EL (cell line): Measurements from ENCODE around the gene KCTD16.

Source experiments
- DNase-seq: peaks from one replicate; pipeline ENCODE4 v3.0.0-alpha.2; 2016

The KCTD16 gene

DNA sequence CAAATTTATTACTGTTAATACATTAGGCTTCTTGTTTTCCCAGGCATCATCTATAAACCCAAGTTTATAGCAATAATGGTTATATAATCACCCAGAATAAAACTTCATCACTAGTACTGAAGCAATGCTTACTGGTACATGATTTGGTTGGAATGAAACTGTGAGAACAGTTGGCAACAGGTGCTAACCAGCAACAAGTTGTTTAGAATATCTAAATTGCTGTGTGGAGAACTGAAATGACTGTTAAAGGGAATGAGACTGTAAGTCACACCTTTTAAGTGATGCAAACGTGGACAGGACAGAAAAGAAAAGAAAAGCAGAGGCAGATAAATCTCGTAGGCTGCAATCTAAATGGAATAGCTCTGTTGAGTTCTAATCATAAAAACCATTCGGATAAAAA is 2.7 kb upstream of the KCTD16 start:
- no peak for DNase-seq

DNA sequence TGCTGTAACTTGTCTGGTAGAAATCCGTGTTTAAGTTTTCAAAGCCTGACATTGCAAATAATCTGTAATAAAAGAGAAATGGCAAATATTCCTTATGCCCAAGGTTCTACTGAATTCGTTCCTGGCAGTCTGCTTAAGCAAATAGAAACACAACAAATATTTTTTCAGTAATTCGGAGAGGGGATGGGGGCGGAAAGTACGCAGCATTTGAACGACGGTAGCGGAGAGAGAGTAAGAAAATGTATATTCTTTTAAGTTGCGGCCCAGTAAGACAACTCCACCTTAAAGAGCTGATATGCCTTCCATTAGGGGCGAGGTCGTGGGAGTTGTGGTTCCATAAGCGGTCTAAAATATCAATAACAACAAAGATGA is 783 bp upstream of the KCTD16 start:
- no peak for DNase-seq

DNA sequence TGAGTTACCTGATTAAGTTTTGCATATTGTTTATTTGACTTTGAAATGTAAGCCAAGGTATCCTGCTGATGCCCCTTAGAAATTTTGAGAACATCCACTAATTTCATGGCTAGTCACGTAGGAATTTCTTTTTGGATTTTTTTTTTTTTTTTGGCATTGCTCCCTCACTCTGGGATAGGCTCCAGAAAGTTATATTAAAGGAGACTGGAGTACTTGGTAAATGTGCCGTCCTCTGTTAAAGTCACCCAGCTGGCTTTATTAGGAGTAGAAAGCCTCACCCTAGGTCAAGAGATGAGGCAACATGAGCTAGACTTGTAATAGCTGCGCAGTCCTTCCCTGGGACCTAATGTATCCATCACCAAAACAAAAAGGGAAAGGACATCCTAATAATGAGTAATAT is 3.1 kb downstream of the KCTD16 start:
- no peak for DNase-seq

DNA sequence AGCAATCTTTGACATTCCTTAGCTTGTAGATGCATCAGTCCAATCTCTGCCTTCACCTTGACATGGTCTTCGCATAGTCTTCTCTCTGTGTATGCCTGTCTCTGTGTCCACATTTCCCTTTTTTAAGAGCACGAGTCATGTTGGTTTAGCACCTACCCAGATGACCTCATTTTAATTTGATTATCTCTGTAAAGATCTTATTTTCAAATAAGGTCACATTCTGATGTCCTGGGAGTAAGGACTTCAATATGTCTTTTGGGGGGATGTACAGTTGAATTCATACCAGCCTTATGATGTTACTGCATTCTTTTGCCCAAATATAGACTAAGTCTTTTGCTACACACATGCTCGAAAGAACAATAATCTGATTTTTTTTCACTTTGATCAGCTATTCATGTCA is 6.9 kb downstream of the KCTD16 start:
- DNase-seq: peak; percentile 65

DNA sequence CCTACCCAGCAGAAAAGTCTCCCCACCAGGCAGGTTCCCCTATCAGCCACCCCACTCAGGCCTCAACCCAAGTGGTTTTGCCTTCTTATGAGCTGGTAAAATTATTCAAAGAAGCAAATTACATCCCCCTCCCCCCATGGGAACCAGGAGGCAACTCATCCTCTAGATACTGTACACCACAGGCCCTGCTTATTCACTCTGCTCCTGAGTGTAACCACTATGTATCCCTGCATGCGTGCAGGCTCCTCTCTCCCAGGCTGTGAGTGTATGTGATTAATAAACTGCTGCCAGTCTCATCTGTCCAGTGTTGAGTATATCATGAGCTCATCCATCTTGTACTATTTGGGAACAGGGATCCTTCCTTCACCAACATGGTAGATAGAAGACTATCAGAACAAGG is 8.6 kb downstream of the KCTD16 start:
- DNase-seq: no peak

DNA sequence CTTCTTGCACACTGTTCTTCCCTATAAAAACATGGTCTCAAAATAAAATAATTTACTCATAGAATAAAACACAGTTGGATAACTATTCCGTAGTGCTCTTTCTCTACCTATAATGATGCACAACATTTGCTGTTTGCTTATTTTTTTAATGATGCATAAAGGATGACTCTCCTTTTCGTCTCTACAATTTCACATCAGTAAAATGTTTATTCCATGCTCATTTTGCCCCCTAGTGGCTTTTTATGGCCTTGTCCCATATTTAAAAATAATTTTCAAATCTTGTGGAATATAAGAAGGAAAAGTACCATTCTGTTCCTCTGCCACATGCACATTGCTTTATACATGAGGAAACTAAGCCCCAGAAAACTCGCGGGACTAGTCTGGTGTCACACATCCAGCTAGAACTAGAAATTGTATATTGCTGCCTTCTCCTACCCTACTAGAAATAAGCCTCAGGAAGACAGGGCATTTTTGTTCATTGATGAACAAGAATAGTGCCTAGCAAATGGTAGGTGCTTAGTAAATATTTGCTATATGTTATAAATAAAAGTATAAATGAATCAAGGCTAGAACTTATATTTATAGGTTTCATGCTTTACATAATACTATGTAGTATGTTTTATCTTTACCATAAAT is 12.7 kb downstream of the KCTD16 start:
- peak; percentile 58 for DNase-seq

DNA sequence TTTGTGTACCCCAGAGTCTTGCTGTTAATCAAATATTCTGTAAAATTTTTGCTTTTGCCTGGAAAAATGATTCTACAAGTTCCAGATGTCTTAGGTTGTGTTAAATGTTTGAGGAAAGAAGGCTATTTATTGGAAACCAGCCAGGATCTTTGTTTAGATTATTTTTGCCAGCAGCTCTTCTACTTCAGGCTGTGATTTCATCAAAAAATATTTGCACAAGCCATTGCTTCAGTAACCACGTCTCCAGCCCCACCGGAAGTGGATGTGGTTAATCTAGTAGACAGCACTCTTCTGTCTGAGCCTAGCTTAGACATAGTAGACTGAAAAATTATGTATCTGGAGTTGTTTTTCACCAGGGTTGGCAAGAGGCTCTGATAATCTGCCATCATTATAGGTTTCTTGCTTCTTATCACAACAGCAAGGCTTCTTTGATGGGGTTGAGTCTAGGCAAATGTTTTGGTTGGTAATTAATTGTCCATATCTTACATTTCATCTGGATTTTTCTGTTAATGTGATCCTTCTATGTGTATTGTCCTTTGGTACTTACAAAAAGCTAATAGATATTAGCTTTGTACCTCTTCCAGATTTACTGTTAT is 17.1 kb downstream of the KCTD16 start:
- DNase-seq: peak; percentile 96

DNA sequence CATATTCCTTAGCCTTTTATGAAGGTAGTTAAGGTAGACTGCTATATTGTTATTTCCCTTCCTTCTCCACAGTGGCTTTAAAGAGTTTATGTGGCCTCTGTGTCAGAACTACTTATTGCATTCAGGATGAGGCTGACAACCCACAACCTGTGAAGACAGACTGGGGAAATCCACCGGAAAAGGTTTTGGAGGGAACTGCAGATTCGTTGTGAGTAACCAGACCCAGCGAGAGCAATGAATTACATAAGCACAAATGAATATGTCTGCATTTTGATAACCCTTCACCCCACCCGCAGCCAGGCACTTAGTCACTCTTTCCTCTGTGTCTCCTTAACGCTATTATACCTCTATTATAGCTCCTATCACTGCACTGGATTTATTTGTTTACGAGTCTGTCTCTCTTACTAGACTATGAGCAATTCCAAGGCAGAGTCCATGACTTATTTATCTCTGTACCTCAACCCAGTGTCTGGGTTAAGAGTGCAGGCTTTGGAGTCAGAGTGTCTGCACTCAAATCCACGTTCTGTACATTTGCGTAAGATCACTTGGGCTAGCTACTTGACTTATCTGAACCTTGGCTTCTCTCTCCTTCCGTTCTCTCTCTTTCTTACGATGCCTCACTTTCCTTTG is 19.2 kb downstream of the KCTD16 start:
- DNase-seq: peak; percentile 88

DNA sequence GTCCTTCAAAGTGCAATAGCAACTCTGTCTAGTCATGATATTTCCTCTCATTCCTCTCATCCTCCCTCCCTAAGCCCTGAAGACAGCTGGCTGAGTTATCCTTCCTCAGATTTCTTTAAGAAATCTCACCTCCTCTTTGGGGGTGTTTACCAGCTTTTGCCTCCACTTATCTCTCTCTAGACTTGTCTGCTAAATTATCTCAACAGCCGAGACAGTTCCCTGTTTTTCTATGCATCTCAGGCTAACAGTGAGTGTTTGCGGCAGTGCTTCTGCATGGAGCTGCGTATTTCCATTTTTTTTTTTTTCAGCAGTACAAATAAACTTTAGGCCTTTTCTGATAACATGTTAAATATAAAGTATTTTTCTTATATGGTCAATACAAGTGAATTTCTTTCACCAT is 20.9 kb downstream of the KCTD16 start:
- no peak for DNase-seq

DNA sequence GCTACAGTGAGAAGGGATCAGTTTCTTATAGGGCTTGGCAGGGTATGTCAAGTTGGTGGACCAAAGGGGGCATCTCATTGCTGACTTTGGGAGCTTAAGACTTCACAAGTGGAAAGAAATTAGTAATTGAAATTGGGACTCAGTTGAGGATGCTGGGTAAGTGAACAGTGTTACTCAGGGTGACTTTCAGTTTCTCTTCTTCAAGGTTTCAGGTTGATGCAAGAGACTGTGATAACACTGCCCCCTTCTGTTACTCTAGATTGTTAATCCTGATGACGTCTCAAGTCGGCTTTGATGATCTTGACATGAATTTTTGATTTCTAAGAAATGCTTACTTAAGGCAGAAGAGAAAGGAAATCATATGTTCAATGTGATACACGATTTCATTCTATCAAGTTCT is 21.3 kb downstream of the KCTD16 start:
- DNase-seq: peak; percentile 78

DNA sequence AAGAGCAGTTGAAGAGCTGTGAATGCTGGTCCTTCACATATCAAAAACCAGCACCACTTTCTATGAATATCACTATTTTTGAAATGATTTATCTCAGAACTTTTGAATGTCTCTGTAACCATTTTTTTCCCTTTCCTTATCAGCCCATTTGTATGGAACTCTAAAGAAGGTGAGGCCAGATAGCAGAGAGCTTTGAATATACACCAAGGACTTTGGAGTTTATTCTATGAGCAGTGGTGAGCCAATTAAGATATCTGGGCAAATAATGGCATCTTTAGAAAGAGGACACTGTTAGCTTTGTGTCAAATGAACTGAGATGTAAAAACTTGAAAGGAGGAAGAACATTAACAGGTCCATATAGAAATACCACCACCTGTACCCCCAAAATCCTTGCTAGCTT is 22.0 kb downstream of the KCTD16 start:
- DNase-seq: no peak

DNA sequence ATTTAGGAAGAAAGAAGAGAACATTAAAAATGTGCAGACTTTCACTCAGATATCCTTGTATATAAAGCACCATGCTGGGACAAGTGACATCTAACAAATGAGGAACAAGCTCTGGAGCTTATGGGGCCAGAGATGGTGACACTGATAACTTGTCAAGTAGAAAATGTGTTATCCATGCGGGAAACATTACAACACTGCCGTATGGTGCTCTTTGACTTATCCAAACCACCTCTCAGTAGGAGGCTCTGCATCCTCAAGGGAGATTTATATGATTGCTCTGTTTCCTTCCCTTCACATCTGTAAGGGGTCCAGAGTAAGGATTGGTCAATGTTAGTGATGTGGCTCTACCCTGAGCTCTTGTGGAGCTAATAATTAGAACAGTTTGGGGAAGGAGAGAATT is 23.5 kb downstream of the KCTD16 start:
- DNase-seq: no peak

DNA sequence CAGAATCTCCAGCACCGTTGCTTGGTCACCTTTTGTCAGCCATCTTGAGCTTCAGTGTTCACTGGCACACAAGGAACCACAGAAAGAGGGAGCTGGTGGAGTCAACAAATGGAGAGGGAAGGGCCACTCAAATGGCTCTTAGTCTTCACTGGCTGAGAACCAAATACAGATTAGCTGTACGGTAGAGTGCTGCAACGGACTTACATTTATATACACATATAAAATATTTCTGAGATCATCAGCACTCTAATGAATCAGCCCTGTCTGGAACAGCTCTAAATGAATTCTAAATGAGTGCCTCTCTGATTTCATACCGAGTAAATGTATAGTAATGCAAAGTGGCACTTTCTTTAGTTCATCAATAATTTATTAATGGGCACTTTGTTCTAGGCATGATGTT is 24.8 kb downstream of the KCTD16 start:
- no peak for DNase-seq

DNA sequence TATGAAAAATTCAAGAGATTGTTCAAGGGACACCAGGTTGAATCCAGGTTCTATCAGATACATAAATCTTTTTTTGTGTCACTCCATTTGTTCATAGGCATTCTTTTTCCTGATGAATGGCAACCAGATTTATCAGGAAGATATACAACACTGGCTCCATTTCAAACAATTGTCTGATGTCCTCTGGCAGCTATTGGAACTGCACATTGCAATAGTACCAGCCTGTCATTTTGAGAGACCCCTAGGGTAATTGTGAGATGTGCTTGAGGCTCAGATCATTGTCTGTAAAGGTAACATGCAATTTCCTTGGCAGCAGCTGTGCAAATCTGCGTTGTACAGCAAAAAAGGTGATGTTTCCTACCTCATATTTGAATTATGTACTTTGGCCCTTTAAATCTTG is 25.9 kb downstream of the KCTD16 start:
- DNase-seq: no peak

DNA sequence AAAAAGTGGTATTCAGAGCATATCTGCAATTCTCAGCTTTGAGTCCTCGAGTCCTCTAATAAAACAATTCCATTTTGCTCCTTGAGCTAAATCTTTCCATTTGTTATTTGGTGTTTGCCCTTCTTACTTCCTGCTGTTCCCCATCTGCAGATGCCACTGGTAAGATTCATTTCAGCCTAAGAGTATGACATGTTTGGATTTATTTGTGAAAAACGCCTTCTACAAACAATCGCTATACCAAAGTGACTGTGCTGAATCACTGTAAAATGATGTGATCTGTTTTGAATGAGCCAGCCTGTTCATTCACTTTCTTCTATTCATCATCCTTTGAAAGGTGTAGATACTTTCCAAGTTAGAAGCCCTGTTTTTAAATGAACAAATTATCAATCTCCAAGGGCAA is 27.7 kb downstream of the KCTD16 start:
- peak; percentile 50 for DNase-seq

DNA sequence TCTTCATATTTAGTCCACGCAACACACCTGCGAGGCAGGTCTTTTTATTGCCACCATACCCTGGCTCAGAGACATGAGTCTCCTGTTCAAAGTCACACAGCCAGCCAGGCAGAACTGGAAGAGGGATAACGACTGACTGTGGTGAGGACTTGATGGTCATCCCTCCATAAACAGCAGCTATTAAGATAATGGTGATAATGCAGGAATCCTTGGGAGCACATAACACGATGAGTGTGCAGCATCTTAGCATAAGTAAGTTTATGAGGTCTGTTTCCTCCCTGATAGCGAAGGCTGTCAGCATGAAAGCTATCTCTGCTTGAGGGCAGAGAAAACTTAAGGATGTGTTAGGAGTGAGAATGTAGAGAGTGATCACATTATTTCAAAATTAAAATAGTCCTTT is 30.9 kb downstream of the KCTD16 start:
- DNase-seq: no peak

DNA sequence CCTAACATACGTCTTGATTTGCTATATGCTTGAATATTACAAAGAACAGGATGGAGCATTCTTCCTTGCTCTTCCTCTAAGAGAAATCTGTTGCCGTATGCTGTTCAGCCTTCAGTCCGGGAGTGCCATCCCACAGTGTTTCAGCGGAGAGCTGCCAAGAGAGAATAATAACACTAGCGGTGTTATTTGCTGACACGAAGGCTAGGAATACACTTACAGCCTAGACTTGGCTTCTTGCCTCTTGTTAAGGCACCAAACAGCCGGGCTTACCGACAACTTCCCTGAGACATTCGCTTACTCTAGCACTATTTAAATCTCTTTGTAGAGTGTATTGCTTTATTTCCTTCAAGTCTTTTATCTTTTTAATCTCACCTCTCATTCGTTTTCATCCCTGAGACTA is 31.4 kb downstream of the KCTD16 start:
- DNase-seq: no peak

DNA sequence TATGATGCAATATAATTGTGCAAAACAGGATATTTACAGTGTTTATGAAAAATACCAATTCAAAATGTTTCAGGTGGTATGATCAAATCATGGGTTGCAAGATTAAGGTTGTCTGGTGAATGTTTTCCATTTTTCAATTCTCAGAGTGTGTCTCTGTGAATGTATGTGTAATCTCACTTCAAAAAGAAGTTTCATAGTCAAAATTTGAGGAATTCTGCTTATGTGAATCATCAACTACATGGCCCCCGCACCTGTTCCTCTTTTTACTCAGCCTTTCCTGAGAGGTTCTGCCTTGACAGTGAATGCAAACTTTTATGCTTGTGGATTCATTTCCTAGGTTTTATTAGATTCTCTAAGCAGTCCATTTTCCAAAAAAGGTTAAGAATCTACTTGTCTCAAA is 32.1 kb downstream of the KCTD16 start:
- no peak for DNase-seq

DNA sequence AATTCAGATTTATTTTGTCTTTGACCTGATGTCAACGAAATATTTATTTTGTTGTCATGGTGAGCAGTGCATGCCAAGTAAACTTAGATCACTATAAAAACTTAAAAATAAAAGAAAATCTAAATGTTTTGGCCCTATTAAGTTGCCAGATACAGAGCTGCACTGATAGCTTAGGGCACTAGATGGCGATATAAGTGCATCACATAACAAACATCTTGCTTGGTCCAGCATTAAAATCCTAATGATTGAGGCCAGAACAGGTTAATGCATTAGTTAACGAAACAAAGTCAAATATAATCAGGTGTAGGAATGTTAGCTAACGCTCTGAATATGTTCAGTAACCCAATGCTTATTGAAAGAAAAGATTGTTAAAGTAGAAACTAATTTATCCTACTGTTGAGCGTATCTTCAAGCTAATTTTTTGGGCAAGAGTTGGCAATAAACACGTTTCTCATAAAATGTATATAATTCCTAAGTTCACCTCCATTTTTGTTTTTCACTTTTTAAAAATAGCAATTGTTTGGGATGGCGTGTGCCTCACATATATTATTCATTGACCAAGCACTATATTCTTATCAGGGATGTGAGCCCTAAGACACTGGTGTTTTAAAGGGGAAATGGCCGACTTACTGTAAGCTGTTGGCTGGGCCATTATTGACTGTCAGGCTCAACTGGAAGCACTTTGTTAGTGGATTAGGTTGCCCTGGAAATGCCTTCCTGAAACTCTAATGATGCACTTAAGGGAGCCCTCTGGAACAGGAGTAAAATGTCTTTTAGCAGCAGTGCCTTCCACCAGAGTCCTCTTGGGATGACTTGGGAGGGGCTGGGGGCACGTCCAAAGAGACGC is 33.3 kb downstream of the KCTD16 start:
- peak; percentile 71 for DNase-seq

DNA sequence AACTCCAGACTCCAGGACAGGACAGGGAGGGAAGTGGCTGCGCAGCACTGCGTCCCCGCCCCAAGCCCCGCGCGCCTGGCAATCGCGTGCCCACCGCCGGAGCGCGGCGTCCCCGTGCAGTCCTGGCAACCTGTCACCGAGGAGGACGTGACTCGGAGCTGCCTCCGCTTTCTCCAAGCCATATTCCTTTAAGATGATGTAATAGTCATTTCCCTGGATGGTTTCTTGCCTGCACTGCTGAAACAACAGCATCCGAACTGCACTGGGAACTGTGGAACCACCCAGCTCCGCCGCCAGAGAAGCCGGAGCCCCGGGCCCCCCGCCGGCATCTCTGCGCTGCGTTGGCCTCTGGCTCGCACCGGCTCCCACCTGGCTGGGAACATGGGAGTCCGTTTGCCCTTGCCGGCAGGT is 34.5 kb downstream of the KCTD16 start:
- peak; percentile 85 for DNase-seq

DNA sequence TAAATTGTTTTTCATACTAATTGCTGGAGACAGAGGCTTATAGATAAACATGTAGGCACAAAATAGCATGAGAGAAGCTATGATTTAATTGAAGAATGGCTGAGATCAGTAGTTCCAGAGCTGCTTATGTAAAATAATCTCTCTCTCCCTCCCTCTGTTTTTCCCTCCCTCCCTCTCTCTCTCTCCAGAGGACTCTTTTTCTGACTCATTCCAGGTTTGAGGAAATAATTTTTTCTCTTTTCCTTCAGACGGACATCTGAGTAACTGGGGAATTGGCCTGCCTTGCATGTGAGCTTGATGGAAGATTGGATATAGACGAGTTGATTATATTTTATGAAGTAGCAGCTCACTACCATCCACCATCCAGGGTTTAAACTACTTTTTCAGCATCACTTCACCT is 35.5 kb downstream of the KCTD16 start:
- peak; percentile 50 for DNase-seq

DNA sequence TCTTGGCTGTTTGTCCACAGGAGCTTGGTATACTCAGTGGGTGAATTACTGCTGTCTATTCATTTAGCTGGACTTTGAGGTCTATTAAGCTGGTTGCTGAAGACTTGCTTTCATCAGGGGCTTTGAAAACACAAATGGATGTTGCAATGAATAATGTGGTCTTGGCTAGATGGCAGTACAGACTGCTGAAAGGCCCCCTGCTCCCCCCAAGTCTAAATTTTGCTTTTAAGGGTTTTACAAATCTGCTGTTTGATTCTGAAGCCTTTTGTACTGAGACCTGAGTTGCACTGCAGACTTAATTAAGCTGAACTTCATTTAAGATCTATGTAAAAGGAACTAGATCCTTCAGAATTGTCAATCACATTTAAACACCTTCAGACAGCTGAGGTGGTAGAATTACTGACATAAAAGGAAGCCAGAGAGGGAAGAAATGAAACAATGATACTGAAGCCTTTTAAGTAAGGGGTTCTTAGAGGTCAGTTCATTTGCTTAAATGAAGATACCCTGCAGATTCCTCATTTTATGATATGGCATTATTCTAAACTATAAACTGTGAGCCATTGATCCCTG is 37.3 kb downstream of the KCTD16 start:
- DNase-seq: no peak

DNA sequence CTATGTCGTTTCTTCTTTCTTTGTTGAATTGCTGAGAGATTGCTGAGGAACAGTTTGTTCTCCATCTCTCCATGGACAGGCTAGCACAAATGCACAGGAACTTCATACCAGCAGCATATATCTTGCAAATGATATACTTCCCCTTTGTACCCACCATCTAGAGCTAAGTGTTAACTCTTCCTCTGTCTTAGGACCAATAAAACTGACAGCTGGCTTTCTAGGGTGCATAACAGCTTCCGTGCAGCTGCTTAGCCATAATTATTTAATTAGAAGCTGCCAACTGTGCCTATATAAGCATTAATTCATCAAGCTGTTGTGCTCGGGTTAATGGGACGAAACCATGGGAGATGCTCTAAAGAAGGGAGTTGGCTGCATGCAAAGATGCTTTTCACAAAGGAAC is 38.7 kb downstream of the KCTD16 start:
- no peak for DNase-seq

DNA sequence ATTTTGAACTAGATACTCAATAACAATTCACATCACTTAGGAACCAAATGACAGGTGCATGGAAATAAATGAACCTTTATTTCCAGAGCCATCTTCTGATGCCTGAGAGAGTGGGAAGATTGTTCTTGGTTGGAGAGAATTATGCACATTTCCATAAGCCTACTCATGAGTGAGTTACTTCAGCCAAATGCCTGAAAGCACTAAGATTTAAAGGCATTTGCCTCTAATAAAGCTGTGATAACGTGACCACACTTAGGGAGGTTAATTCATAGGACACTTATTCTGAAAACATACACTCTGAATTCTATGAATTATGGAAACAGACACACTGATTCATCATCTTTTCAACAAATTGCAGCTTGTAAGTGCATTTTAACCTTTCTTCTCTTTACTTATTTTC is 40.0 kb downstream of the KCTD16 start:
- no peak for DNase-seq
